Raji (cell line): ENCODE data around the gene EXOC4.

ENCODE experiments used
- POLR2A ChIP-seq: IDR thresholded peaks from 2 replicates; pipeline ENCODE4 v1.6.1; 2011; ENCODE audit warnings: low read depth, low read length, control low read depth; ENCODE audit not compliant: insufficient read depth

Gene EXOC4

DNA sequence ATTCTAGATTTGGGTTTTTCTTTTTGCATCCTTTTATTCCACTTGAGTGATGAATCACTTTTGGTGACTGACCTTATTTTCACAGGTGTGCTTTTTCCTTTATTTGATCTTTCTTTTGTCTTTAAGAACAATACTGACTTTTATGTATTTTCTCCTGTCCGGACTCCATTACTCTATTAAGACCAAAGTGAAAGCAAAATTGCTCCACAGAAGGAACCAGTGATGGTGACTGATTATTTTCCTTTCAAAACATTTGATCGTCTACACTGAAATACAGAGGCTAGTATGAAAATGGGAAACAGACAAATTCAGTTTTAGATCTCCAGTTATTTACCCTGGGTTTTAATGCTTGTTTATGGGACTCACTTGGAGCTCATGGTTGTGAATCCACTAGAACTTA is 15.5 kb downstream of the EXOC4 start:
- no peak for TF ChIP-seq POLR2A

DNA sequence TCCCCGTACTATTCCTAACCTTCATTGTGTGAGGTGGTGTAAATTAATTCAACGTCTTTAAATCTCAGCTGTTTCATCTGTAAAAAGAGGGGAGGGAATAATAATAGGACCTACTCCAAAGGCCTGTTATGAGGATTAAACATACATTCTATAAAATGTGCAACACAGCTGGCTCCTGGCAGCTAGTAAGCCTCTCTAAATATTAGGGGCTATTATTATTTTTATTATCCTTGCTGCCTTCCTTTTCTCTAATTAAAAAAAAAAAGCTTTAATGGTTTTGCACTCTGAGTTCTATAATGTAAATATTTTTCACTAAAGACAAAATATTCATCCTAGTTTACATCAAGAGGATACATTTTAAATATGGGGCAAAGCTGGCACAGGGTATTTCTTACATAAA is 19.5 kb downstream of the EXOC4 start:
- TF ChIP-seq POLR2A: no peak

DNA sequence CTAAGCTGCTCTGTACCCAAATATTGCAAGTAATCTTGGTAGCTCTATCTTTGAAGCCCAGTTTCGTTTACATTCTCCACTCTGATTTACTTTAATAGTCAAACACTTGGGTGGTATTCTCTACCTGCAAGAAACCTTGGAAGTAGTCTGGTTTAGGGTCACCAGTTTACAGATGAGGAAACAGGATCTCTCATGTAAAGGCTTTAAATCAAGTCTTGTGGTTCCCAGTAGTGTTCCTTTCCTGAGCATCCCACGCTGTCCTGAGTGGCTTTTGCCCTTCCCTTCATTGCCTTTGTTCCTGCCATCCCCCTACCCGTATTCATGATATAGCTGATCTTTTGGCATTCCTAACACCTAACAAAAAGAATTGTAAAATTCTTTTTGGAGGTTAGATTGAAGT is 20.3 kb downstream of the EXOC4 start:
- no peak for TF ChIP-seq POLR2A

DNA sequence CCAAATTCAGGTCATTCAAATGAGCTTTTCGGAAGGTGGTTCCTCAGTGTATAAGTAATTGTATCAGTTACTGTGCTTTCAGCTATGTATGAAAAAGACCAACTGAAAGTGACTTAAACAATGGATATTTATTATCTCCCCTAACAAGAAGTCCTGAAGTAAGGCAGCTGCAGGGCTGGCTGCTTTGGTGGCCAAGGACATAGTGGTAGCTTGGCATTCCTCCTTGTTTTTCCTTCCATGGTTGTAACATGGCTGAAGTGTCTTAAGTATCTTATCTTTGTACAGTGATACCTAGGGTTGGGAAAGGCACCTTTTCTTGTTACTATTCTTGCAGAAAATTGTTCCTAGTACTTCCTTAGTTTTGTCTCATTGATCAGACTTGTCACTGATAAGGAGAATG is 21.4 kb downstream of the EXOC4 start:
- no peak for TF ChIP-seq POLR2A

DNA sequence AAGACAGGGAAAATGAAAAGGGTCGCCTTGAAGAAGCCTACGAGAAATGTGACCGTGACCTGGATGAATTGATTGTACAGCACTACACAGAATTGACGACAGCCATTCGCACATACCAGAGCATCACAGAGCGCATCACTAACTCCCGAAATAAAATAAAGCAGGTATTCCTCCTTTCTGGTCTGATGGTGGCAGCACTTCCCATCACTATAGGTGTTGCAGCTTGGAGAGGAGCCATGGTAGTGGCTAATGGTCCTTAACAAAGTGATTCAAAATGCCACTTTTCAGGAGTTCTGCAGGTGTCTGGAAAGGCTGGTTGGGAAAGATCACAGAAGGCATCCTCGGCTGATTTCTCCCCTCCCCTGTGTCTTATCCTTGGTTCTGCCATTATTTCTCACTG is 22.1 kb downstream of the EXOC4 start:
- TF ChIP-seq POLR2A: no peak

DNA sequence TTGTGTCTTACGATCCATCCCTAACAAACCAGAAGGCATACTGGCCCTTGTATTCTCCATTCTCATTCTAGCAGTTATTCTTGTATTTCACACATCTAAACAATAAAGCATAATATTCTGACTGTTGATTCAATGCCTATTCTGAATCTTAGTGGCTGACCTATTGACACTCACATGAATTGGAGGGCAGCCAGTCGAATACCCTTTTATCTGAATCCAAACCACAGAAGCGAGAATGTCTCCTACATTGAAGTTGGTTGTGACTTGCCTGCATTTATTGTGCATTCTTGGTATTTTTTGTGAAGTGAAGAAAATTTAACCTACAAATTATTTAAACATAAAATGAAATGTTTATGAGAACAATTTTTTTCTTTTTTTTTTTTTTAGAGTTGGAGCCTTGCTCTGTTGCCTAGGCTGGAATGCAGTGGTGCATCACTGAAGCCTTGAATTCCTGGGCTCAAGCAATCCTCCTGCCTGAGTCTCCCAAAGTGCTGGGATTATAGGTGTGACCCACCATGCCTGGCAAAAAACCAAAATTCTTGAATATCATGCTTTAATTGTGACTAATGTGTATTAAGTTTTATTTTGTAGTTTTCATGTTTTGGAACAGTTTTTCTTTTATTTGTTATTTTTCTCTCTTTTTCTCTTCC is 22.7 kb downstream of the EXOC4 start:
- no peak for TF ChIP-seq POLR2A

DNA sequence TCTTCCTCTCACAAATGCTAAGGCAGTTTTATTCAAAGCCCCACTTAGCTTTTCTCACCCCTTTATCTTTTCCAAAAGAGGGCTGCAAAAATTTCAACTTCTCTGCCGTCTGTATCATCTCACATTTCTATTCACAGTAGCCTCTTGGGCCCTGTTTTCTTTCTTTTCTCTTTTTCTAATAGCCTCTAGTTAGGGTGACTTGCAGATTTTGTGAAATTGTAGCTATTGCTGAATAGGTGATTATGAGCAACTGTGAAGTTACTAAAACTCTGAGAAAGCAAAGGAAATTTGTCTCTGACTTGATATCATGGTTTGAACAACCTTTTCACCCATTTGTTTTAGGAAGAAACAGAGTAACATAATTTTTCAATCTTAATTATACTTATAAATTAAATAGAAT is 29.2 kb downstream of the EXOC4 start:
- no peak for TF ChIP-seq POLR2A

DNA sequence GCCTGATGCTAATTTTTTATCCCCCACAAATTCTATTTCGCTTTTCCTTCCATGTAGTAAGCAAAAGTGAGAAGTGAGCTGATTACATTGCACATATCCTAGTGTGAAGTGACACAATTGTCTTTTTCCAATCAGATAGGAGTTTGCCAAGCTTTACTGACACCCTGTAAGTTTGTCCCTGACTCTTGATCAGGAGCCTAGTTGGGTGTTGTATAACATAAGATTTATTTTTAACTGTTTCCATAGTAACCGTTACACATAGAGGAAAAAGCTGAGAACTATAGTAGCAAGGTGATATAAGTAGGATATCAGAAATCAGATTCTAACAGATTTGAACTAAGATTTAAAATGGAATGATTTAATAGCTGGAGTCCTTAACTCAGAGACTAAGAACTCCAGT is 31.2 kb downstream of the EXOC4 start:
- TF ChIP-seq POLR2A: no peak

DNA sequence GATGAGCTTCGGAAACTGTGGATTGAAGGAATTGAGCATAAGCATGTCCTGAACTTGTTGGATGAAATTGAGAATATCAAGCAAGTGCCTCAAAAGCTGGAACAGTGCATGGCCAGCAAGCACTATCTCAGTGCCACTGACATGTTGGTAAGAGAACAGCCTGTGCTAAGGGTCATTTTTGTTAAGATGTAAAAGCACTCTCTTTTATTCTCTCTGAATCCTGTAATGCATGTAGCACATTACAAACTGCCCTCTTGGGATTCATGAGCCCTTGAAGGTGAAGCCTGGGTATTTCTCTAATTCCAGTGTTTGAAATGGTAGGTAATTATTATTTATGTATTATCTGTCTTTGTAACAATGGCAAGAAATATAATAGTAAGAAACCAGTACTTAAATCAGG is 36.1 kb downstream of the EXOC4 start:
- TF ChIP-seq POLR2A: no peak

DNA sequence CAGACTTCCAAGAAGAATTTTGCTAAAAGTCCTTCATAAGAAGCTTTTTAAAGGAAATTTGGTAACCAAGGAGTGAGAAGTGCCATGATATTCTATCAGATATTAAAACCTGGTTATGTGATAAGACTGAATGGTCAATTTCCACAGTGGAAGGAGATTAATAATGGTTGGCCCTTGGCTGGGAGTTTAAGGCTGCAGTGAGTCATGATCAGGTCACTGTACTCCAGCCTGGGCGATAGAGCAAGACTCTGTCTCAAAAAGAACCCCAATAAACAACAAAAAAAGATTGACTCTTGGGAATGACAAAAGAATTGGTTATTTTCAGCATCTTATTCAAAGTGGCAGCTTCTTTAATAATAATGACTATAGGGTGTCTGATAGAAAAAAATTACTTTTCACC is 37.2 kb downstream of the EXOC4 start:
- no peak for TF ChIP-seq POLR2A

DNA sequence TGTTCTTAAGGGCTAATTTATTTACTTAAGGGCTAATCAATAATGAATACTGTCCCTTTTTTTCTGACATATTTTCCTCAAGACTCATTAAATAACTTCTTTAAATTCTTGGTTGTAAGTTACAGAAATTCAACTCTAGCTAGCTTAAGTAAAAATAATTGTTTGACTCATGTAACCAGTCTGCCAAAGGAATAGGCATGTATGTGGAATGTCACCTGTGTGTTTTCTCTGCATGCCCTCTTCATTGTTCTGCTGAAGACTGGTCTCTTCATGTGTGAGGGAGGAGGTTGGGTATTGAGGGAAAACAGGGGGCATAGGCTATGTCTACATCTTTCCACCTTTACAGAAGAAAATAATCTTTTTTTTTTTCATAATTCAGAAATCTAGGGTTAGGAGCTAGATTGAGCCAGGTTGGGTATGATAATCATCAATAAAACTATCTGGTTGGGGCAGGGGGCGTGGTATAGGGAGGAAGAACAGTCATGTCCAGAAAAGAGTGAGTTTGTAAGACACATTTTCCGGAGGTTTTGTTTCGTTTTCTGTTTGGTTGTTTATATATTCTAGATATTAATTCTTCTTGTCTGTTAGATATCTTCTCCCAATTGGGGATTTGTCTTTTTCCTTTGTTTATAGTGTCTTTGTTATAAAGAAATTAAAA is 37.9 kb downstream of the EXOC4 start:
- TF ChIP-seq POLR2A: no peak

DNA sequence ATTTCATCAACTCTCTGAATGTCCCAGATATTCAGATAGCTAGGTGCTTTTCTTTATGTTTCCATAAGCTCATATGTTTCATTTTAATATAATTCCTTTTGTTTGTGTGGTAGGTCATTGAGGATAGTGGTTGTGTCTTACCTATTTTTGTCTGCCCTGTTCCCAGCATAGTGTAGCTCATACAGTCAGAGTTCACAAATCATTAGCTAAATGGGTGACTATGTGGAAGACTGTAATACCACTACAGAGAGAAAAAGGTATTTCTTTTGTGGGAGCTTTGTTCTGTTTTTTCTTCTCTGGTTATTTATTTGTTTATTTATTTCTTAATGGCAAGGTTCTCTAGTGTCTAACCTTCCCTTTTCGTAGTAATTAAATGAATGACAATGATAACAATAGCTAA is 39.8 kb downstream of the EXOC4 start:
- no peak for TF ChIP-seq POLR2A

DNA sequence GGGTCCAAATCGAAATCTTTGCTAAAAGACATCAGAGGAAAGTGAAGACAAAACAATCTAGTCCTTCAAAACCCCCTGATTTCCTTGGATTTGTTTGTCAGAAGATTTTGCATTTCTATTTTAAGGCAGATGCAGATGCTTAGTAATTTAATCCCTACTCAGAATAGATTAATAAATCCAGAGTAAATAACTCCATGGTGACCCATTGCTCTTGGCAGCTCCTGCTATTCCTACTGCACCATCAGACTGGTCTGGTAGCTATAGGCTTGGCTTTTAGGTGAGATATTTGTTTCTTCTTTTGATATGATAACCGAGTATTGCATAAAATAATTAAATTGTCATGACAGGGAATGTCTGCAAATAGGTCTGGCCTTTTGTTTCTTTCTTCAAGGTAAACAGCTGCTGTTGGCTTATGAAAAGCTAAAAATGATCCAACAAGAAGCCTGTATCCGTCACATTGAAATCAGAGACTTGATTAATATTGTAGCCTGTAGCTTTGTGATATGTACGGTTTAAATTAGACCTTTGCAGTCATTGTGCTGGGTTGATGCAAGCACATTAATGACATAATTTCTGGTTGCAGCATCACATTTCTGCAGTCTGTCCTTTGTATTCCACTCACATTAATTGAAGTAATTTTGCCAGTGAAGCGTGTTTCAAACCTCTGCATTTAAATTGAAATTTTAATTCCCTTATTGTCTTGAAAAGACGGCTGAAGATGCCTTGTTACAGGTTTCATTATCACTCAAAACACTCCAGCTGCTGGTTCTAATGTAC is 40.7 kb downstream of the EXOC4 start:
- no peak for TF ChIP-seq POLR2A

DNA sequence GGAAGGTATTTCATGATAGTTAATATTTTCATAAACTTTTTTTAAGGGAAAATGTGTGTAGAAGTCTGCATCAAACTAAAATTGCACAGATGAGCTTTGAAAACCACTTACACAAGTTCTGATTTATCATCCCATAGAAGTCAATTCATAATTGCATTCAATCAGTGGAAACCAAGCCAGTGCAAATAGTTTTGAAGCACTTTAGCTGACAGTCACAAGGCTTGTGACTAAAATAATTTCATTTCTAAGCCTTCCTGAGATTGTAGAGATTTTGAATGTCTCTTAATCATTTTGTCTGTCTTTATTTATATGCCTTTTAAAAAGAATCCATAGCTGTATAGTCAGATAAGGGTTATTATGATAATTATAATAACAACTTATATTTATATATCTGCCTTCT is 41.4 kb downstream of the EXOC4 start:
- TF ChIP-seq POLR2A: no peak

DNA sequence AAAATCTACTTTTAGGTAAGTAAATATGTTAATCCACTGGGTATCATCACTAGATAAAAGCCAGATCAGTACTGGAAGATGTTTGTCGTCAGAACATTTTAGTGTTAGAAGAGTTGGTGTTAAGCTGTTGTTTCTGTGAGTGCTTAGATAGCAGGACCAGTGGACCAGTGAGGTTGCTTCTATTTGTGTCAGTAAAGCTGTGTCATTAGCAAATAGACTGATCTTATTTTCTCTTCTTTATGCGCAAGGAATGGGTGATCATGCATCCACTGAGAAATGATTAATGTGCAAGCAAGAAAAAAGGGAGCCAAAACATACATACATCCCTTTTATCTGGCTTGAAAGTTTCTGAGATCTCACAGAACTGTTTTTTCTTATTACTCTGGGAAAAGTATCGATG is 42.6 kb downstream of the EXOC4 start:
- no peak for TF ChIP-seq POLR2A

DNA sequence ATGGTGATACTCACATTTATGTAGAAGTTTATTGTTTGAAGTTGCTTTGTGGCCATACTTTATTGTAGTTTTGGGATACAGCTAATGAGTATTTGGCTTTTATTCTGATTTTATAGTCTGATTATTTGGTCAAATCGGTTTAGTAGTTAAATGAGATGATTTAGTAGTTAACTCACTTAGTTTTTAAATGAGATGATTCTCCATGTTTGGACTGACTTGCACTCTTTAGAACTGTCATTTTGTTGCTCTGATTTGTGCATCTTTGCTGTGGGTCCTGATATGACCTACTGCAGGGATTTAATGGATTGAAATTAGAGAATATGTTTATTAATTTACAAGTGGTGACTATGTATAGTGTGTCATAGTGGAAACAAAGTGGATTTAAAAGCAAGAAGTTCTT is 44.2 kb downstream of the EXOC4 start:
- TF ChIP-seq POLR2A: no peak

DNA sequence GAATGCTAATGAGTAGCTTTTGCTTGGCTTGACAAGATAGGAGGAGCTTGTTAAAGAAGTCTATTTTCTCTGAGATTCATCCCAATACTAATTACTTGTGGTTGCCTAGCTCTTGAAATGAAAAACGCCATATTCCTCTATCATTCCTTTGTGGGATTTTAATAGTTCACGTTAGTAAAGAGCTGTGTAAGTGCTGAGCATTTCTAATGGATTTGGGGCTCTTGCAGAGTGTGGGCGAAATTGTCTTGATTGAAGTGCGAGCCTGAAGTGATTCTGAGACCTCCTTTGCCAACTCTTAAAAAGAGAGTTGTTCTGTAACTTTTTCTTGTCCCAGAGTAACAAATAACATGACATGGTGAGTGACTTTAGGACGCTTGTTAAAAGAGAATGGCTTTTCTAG is 45.2 kb downstream of the EXOC4 start:
- TF ChIP-seq POLR2A: no peak

DNA sequence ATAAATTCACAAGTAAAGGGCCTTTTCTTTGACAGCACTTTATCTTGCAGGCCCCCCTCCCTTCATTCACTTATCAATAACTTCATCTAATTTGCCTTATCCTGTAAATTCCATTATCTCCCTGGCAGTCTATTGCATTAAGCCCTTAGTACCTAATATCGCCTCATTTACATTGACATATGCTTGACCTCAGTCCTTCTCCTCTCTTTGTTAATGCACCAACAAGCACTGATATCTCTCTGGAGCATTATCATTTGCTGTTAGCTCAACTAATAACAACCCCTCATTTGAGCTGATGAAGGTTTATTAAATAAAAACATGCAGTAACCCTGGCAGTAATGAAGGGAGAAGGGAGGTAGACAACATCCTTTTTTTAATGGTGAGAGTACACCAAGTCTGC is 46.8 kb downstream of the EXOC4 start:
- no peak for TF ChIP-seq POLR2A
